Stimulated activated naive CD4-positive, alpha-beta T cell (primary cell): Measurements from ENCODE around the gene ARIH1.
A peak's percentile ranks its signal among the peaks of the same experiment; 100 is the strongest.
"Not testable (repeated sequence)": the region's sequence is repeated elsewhere in the genome, so short reads cannot be mapped to it uniquely, and the experiment has no call there.

Source experiments
- DNase-seq, 6 experiments: peaks; one replicate each; lab custom pipeline; 2025; lab: John Stamatoyannopoulos, UW

ARIH1 gene, protein sequence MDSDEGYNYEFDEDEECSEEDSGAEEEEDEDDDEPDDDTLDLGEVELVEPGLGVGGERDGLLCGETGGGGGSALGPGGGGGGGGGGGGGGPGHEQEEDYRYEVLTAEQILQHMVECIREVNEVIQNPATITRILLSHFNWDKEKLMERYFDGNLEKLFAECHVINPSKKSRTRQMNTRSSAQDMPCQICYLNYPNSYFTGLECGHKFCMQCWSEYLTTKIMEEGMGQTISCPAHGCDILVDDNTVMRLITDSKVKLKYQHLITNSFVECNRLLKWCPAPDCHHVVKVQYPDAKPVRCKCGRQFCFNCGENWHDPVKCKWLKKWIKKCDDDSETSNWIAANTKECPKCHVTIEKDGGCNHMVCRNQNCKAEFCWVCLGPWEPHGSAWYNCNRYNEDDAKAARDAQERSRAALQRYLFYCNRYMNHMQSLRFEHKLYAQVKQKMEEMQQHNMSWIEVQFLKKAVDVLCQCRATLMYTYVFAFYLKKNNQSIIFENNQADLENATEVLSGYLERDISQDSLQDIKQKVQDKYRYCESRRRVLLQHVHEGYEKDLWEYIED

GRCh38 chr15:72473614-72474465 lies at the start of gene ARIH1:
TSS of gene ARIH1 (plus strand) at chr15:72474330. CDS start at chr15:72474640, 310 bp downstream.
- DNase-seq = peak; percentile 92 to 97 (median 94)

- DNase-seq = no peak
Measured at GRCh38 chr15:72426753-72427152, 47.4 kb upstream of the ARIH1 start.

DNA sequence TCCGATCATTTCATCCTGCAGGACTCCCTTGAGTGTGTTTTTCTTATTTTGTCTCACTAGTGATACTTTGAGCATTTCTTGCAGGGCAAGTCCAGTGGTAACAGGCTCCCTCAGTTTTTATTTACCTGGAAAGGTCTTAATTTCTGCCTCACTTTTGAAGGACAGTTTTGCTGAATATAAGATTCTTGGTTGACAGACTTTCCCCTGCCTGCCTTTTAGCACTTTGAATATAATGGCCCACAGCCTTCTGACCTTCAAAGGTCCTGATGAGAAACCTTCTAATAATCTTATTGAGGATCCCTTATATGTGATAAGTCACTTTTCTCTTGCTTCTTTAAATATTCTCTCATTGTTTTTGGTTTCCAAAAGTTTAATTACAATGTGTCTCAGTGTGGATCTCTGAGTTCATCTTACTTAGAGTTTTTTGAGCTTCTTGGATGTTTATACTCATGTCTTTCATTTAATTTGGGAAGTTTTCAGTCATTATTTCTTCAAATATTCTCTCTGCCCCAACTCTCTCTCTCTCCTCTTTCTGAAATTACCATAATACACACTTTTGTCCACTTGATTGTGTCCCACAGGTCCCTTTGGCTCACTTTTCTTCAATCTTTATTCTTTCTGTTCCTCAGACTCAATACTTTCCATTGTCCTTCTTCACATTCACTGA lies 36.3 kb upstream of the ARIH1 start:
- DNase-seq = no peak

DNA sequence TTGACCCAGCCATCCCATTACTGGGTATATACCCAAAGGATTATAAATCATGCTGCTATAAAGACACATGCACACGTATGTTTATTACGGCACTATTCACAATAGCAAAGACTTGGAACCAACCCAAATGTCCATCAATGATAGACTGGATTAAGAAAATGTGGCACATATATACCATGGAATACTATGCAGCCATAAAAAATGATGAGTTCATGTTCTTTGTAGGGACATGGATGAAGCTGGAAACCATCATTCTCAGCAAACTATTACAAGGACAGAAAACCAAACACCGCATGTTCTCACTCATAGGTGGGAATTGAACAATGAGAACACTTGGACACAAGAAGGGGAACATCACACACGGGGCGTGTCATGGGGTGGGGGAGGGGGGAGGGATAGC lies 31.3 kb upstream of the ARIH1 start:
- DNase-seq = not testable (repeated sequence)

GRCh38 chr15:72445426-72445825 lies 28.7 kb upstream of the ARIH1 start:
- DNase-seq = no peak

- DNase-seq = no peak
Measured at GRCh38 chr15:72450805-72451204, 23.3 kb upstream of the ARIH1 start.

- DNase-seq = no peak
Measured at GRCh38 chr15:72451224-72451623, 22.9 kb upstream of the ARIH1 start.

DNA sequence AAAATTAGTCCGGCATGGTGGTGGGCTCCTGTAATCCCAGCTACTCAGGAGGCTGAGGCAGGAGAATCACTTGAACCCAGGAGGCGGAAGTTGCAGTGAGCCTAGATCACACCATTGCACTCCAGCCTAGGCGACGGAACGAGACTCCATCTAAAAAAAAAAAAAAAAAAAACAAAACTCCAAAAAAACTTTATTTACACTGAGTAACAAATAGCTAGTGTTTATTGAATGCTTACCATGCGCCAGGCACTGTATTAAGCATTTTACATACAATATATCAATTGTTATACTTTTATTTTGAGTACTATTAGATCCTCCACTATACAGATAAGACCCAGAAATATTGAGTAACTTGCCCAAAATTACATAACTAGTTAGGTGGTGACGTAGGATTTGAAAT lies 17.4 kb upstream of the ARIH1 start:
- DNase-seq = no peak

DNA sequence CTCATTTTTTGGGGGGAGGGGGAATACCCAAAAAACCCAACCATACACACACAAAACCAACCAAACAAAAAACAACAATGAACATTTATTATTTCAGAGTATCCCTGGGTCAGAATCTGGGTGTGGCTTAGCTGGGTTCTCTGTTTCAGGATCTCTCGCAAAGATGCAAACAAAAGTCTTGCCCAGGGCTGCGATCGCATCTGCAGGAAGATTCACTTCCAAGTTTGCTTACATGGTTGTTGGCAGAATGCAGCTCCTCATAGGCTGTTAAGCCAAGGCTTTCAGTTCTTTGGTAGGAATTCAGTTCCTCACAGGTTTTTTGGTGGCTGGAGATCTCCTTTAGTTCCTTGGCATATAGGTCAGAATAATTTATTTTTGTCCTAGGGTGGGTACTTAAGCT lies 13.7 kb upstream of the ARIH1 start:
- no peak for DNase-seq

GRCh38 chr15:72463702-72464101 lies 10.4 kb upstream of the ARIH1 start:
- DNase-seq = no peak

DNA sequence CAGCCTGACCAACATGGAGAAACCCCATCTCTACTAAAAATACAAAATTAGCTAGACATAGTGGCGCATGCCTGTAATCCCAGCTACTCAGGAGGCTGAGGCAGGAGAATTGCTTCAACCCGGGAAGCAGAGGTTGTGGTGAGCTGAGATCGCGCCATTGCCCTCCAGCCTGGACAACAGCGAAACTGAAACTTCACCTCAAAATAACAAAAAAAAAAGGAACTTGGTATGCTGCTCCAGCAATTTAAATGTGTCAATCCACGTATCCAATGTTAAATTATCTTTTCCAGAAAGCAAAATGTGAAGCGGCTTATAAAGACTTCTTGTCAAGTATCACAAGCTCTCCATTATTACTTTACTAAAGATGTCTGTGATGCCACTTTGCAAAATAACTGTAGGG lies 9.9 kb upstream of the ARIH1 start:
- DNase-seq = no peak

DNA sequence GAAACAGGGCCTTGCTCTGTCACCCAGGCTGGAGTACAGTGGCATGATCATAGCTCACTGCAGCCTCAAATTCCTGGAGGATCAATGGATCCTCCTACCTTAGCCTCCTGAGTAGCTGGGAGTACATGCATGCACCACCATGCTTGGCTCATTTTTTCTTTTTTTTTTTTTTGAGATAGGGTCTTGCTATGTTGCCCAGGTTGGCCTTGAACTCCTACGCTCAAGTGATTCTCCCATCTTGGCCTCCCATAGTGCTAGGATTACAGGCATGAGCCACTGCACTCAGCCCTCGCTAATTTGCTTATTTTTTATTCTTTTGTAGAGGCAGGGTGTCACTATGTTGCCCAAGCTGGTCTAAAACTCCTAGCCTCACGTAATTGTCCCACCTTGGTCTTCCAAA lies 6.0 kb upstream of the ARIH1 start:
- no peak for DNase-seq

- DNase-seq = peak in 2 of 6 experiments; percentile 26 to 28
Measured at GRCh38 chr15:72472992-72473610, 1.0 kb upstream of the ARIH1 start.

GRCh38 chr15:72474466-72474911 lies 359 bp downstream of the ARIH1 start:
- DNase-seq = peak in 1 of 6 experiments; percentile 37

GRCh38 chr15:72474912-72475628 lies 940 bp downstream of the ARIH1 start:
- peak; percentile 72 to 88 (median 81) for DNase-seq

DNA sequence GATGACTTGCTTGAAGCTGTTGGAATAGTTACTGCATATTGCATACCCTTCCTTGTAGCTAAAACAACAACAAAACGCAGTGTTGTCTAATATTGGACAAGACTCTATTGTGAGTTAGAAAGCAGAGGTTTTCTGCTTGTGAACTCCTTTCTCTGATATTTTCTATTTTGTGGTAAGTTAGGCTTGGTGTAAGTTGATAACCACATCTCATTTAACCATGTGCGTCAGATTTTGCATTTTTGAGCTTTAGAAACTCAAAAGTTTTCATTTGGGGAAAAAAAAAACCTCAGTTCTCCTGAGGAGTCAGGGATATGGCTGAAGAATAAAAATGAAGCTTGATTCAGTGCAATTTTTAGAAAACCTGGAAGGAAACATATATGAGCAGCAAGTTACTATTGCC lies 1.5 kb downstream of the ARIH1 start:
- DNase-seq = no peak

DNA sequence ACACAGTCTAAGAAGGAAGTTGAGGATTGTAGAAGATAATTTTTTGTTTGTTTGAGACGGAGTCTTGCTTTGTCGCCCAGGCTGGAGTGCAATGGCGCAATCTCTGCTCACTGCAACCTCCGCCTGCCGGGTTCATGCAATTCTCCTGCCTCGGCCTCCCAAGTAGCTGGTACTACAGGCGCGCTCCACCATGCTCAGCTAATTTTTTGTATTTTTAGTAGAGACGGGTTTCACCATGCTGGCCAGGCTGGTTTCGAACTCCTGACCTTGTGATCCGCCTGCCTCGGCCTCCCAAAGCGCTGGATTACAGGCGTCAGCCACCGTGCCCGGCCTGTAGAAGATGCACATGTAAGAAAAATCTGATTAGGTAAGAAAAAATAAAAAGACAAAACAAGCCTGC lies 2.2 kb downstream of the ARIH1 start:
- DNase-seq = not testable (repeated sequence)

DNA sequence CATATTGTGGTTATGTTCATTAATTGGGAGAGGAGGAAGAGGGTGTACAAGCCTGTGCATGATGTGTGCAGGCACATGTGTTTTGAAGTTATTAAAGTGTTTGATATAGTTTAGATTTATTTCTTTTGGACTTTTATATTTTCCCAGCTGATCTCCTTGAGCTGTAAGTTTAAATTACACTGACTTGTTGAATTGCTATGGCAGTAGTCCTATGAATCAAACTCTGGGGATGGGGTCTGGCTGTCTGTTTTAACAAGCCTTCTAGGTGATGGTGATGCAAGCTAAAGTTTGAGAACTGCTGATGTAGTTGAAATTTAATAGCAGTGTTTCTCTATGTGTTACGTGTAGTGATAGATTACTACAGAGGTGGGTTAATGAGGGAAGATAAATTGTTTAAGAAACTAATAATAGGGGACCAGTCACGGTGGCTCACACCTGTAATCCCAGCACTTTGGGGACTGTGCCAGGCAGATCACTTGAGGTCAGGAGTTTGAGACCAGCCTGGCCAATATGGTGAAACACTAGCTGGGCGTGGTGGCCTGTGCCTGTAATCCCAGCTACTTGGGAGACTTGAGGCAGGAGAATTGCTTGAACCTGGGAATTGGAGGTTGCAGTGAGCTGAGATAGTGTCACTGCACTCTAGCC lies 7.0 kb downstream of the ARIH1 start:
- no peak for DNase-seq

GRCh38 chr15:72482275-72482674 lies 8.1 kb downstream of the ARIH1 start:
- DNase-seq = no peak

GRCh38 chr15:72483279-72483678 lies 9.1 kb downstream of the ARIH1 start:
- DNase-seq = no peak
